Neuronal stem cell (in vitro differentiated cells): ENCODE data around the gene MAP3K5.

Experiments
- DNase-seq: peaks from one replicate; pipeline ENCODE4 v3.0.0-alpha.2; 2013; ENCODE audit warnings: low spot score
- H2AFZ ChIP-seq: one replicate; pipeline ENCODE4 v1.6.1; 2013; ENCODE audit warnings: mild to moderate bottlenecking, low read length, inconsistent platforms
- H2AK5ac ChIP-seq: 2 replicates; pipeline ENCODE4 v1.6.1; 2013; ENCODE audit warnings: low read depth, mild to moderate bottlenecking, inconsistent platforms, low read length, moderate library complexity, mixed read lengths
- H2BK120ac ChIP-seq: 2 replicates; pipeline ENCODE4 v1.6.1; 2013; ENCODE audit warnings: low read depth, mild to moderate bottlenecking, inconsistent platforms, low read length, moderate library complexity, mixed read lengths
- H2BK12ac ChIP-seq: one replicate; pipeline ENCODE4 v1.6.1; 2013; ENCODE audit warnings: low read length, inconsistent platforms
- H2BK15ac ChIP-seq: 2 replicates; pipeline ENCODE4 v1.6.1; 2013; ENCODE audit warnings: mild to moderate bottlenecking, low read length, inconsistent platforms, mixed read lengths
- H2BK5ac ChIP-seq: one replicate; pipeline ENCODE4 v1.6.1; 2013; ENCODE audit warnings: inconsistent platforms, mild to moderate bottlenecking, low read length, moderate library complexity
- H3K14ac ChIP-seq: one replicate; pipeline ENCODE4 v1.6.1; 2013; ENCODE audit warnings: low read length, inconsistent platforms
- H3K18ac ChIP-seq: 2 replicates; pipeline ENCODE4 v1.6.1; 2013; ENCODE audit warnings: low read length, inconsistent platforms
- H3K23ac ChIP-seq: 2 replicates; pipeline ENCODE4 v1.6.1; 2013; ENCODE audit warnings: low read depth, mild to moderate bottlenecking, mixed read lengths, low read length, inconsistent platforms; ENCODE audit not compliant: poor library complexity
- H3K27ac ChIP-seq: replicated peaks from 3 replicates; pipeline ENCODE4 v1.5.1; 2013; ENCODE audit warnings: low read length, inconsistent platforms
- H3K27me3 ChIP-seq, 3 experiments: 2 replicates each; pipeline ENCODE4 v1.6.1; 2013; ENCODE audit warnings: low read length in 3 of 3, mild to moderate bottlenecking in 2 of 3, inconsistent platforms in 1 of 3, low read depth in 1 of 3, mixed read lengths in 1 of 3, moderate library complexity in 1 of 3; ENCODE audit not compliant: control insufficient read depth in 3 of 3, insufficient read depth in 3 of 3
- H3K36me3 ChIP-seq, 2 donors: replicated peaks in 1 of 2; 2 replicates each; pipeline ENCODE4 v1.6.1; 2013; ENCODE audit warnings: low read length in 2 of 2; ENCODE audit not compliant: control insufficient read depth in 2 of 2, insufficient read depth in 2 of 2
- H3K4ac ChIP-seq: 2 replicates; pipeline ENCODE4 v1.6.1; 2013; ENCODE audit warnings: inconsistent platforms, mild to moderate bottlenecking, low read length, moderate library complexity
- H3K4me1 ChIP-seq, 2 donors: 1 replicate in 1 of 2; 2 replicates in 1 of 2; pipeline ENCODE4 v1.6.1; 2013; ENCODE audit warnings: low read length in 2 of 2, low read depth in 1 of 2; ENCODE audit not compliant: control insufficient read depth in 2 of 2, insufficient read depth in 1 of 2
- H3K4me2 ChIP-seq: one replicate; pipeline ENCODE4 v1.6.1; 2013; ENCODE audit warnings: mild to moderate bottlenecking, low read length, inconsistent platforms; ENCODE audit not compliant: insufficient read depth, poor library complexity, severe bottlenecking
- H3K4me3 ChIP-seq, 2 donors: 2 replicates each; pipeline ENCODE4 v1.5.1; 2013; ENCODE audit warnings: low read length in 2 of 2, mild to moderate bottlenecking in 2 of 2, inconsistent platforms in 1 of 2, moderate library complexity in 1 of 2
- H3K79me1 ChIP-seq: one replicate; pipeline ENCODE4 v1.6.1; 2013; ENCODE audit warnings: low read depth, mild to moderate bottlenecking, inconsistent platforms, low read length, moderate library complexity
- H3K9ac ChIP-seq: one replicate; pipeline ENCODE4 v1.6.1; 2013; ENCODE audit warnings: mild to moderate bottlenecking, low read depth, low read length, inconsistent platforms; ENCODE audit not compliant: poor library complexity
- H3K9me3 ChIP-seq, 2 donors: replicated peaks in 1 of 2; 2 replicates each; pipeline versions ENCODE3 to v1.6.1; 2013; ENCODE audit warnings: low read length in 2 of 2, mild to moderate bottlenecking in 2 of 2, inconsistent platforms in 1 of 2, low read depth in 1 of 2, mixed read lengths in 1 of 2, moderate library complexity in 1 of 2; ENCODE audit not compliant: control insufficient read depth in 2 of 2, insufficient read depth in 1 of 2
- H4K8ac ChIP-seq: one replicate; pipeline ENCODE4 v1.6.1; 2013; ENCODE audit warnings: low read depth, mild to moderate bottlenecking, inconsistent platforms, low read length, moderate library complexity
- H4K91ac ChIP-seq: one replicate; pipeline ENCODE4 v1.6.1; 2013; ENCODE audit warnings: low read length, low read depth, mild to moderate bottlenecking, inconsistent platforms; ENCODE audit not compliant: poor library complexity
- WGBS, 2 donors: extraction: QIAGEN DNeasy Blood & Tissue Kit; methylation state at CpG; one replicate each; pipeline ENCODE4 v1.1.7; 2013; ENCODE audit warnings: missing lambda C conversion rate in 2 of 2, mixed read lengths in 1 of 2; ENCODE audit not compliant: insufficient read length in 2 of 2, insufficient replicate concordance in 1 of 2; ENCODE audit errors: extremely low coverage in 2 of 2; 5-methylcytosine and 5-hydroxymethylcytosine counted together

Gene MAP3K5

DNA sequence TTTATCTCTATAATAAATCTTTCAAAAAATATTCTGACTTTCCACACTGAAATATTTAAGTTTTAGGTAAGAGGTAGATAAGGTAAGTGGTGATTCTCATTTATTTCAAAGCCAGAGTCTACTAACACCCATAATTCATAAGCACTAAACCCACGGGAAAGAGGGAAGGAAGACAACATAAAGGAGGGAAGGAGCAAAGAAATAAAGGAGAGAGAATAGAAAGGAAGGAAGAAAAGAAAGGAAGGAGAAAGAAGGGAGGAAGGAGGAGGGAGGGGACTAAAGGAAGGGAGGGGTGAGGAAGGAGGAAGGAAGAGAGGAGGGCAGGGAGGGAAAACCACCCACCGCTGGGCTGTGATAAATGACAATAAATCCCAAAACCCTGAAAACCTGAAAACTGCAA is 25.2 kb downstream of the MAP3K5 start:
- Histone ChIP-seq H2BK5ac (no peak overlapping the region), H3K14ac (no peak overlapping the region), H3K27ac (no peak overlapping the region), H4K8ac (no peak overlapping the region), H3K79me1 (no peaks in the 10 kb centered on the region), H3K27me3 (no peaks in the 10 kb centered on the region), H3K4me3 (no peak overlapping the region), H3K9me3 (no peaks in the 10 kb centered on the region), H2AK5ac (no peak overlapping the region), H3K4me2 (no peak overlapping the region), H4K91ac (no peak overlapping the region), H3K23ac (no peak overlapping the region), H3K9ac (no peak overlapping the region), H3K36me3 (no peaks in the 10 kb centered on the region), H2BK12ac (no peak overlapping the region), H3K4me1 (no peaks in the 10 kb centered on the region), H2BK15ac (no peak overlapping the region), H3K18ac (no peak overlapping the region), H2BK120ac (no peak overlapping the region), H2AFZ (no peak overlapping the region), H3K4ac (no peak overlapping the region)
- WGBS, 2 donors, result no CpG with 5 or more reads among the region's 2 CpGs
- no peak for DNase-seq

DNA sequence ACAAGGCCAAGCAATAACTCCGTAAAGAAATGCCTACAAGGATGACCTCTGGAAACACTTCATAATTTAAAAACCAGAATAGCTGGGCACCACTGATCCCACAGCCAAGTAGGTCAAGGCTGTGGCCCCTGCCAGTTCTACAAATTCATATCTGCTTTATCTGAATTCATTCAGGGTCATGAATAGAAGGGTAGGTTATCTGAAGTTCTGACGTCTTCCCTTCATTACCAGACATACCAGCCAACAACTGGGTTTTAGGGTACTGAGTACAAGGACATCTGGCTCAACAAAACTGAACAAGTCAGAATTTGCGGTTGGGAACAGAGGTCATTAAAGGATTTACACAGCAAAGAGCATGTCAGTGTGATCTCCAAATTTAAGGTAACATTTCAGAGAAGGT is 26.0 kb downstream of the MAP3K5 start:
- no peak overlapping the region for H2BK120ac ChIP-seq

DNA sequence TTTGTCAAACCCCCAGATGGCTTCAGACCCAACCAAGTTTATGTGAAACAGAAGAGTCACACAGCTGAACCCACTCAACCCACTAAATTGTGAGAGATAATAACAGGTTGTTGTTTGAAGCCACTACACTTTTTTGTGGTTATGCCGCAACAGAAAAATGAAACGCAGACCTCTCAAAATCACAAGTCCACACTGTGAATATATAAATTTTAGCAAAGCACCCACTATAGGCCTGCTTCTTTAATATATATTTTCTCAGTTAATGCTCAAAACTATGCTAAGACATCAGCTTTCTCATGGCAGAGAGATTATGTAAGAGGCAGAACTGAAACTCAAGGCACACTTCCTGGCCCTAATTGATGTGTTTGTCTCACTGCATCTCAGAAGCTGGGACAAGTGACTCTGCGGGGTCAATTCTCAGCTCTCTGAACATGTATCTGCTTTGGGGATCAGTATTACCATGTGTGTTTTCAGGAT is 27.7 kb downstream of the MAP3K5 start:
- Histone ChIP-seq H2BK120ac (no peak overlapping the region), H2BK5ac (no peak overlapping the region), H2BK12ac (no peak overlapping the region), H2AK5ac (no peak overlapping the region), H4K8ac (no peak overlapping the region), H3K79me1 (no peaks in the 10 kb centered on the region), H3K36me3 (no peaks in the 10 kb centered on the region), H3K9me3 (no peaks in the 10 kb centered on the region), H3K9ac (no peak overlapping the region), H3K23ac (no peak overlapping the region), H3K4me1 (no peaks in the 10 kb centered on the region), H3K14ac (no peak overlapping the region), H3K4ac (no peak overlapping the region), H3K27ac (no peak overlapping the region), H3K18ac (no peak overlapping the region), H3K4me3 (no peak overlapping the region), H3K4me2 (no peak overlapping the region), H4K91ac (no peak overlapping the region), H2AFZ (no peak overlapping the region), H2BK15ac (no peak overlapping the region), H3K27me3 (no peaks in the 10 kb centered on the region)
- no CpG with 5 or more reads among the region's 3 CpGs for WGBS, 2 donors
- DNase-seq, result no peak

More for the DNA sequence above, 26.0 kb downstream of the MAP3K5 start:
- Histone ChIP-seq H3K4ac (no peak overlapping the region), H3K4me1 (no peaks in the 10 kb centered on the region), H2BK12ac (no peak overlapping the region), H3K9me3 (no peaks in the 10 kb centered on the region), H2AFZ (no peak overlapping the region), H3K9ac (no peak overlapping the region), H3K4me2 (no peak overlapping the region), H3K18ac (no peak overlapping the region), H3K27me3 (no peaks in the 10 kb centered on the region), H3K4me3 (no peak overlapping the region), H3K27ac (no peak overlapping the region), H4K91ac (no peak overlapping the region), H4K8ac (no peak overlapping the region), H2BK5ac (no peak overlapping the region), H3K14ac (no peak overlapping the region), H3K23ac (no peak overlapping the region), H3K36me3 (no peaks in the 10 kb centered on the region), H2AK5ac (no peak overlapping the region), H2BK15ac (no peak overlapping the region), H3K79me1 (no peaks in the 10 kb centered on the region)
- no peak for DNase-seq
- WGBS, 2 donors, result no CpG with 5 or more reads among the region's 3 CpGs

DNA sequence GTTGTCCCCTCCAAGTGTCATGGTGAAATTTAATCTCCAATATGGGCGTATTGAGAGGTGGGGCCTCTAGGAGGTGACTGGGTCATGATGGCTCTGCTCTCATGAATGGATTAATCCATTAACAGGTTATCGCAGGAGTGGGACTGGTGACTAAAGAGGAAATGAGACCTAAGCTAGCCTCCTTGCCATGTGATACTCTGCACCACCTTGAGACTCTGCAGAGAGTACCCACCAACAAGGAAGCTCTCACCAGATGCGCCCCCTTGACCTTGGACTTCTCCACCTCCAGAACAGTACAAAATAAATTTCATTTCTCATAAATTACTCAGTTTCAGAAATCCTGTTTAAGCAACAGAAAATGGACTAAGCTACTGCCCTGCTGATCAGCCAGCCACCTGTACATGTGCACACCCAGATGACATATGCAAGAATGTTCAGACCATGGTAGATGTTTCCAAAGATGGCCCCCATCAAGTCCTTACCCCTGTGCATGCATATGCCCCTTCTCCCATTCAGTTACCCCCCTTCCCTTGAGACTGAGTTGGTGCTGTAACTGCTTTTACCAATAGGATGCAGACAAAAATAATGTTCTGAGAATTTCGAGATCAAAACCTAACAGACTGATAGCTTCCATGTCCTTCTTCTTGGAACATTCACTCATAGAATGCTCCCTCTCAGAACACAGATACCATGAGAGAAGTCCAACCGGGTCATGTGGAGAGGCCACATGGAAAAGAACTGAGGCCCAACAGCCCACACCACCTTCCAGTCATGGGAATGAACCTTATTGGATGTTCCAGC is 28.4 kb downstream of the MAP3K5 start:
- Histone ChIP-seq H3K79me1 (no peaks in the 10 kb centered on the region), H2BK5ac (no peak overlapping the region), H3K14ac (no peak overlapping the region), H3K36me3 (no peaks in the 10 kb centered on the region), H2BK120ac (no peak overlapping the region), H3K4me3 (no peak overlapping the region), H3K9me3 (no peaks in the 10 kb centered on the region), H2BK12ac (no peak overlapping the region), H3K4ac (no peak overlapping the region), H3K18ac (no peak overlapping the region), H2BK15ac (no peak overlapping the region), H4K91ac (no peak overlapping the region), H3K9ac (no peak overlapping the region), H4K8ac (no peak overlapping the region), H3K4me1 (no peaks in the 10 kb centered on the region), H2AK5ac (no peak overlapping the region), H3K23ac (no peak overlapping the region), H3K4me2 (no peak overlapping the region), H3K27ac (no peak overlapping the region), H2AFZ (no peak overlapping the region), H3K27me3 (no peaks in the 10 kb centered on the region)
- no peak for DNase-seq
- WGBS, 2 donors, result no CpG with 5 or more reads among the region's 5 CpGs
